DMS79 treated with DMSO at 0.1 percent for 48 hours (cell line): ENCODE data around the gene SERPINA9.
"Not testable (repeated sequence)": the region's sequence is repeated elsewhere in the genome, so short reads cannot be mapped to it uniquely, and the experiment has no call there.

Source experiments
- DNase-seq: peaks from one replicate; lab custom pipeline; 2025; lab: John Stamatoyannopoulos, UW

The SERPINA9 gene

GRCh38 chr14:94476023-94476422, at the start of gene SERPINA9:
SERPINA9 (minus strand) TSS chr14:94476197; CDS start chr14:94469840, 6,357 bp downstream.
- DNase-seq = no peak

- DNase-seq = no peak
Measured at GRCh38 chr14:94524093-94524492, 48.1 kb upstream of the SERPINA9 start.

- no peak for DNase-seq
Measured at GRCh38 chr14:94523265-94523664, 47.3 kb upstream of the SERPINA9 start.

- no peak for DNase-seq
Measured at GRCh38 chr14:94522115-94522724, 46.2 kb upstream of the SERPINA9 start.

GRCh38 chr14:94521375-94522114, 45.5 kb upstream of the SERPINA9 start:
- no peak for DNase-seq

- no peak for DNase-seq
Measured at GRCh38 chr14:94517641-94518257, 41.8 kb upstream of the SERPINA9 start.

- no peak for DNase-seq
Measured at GRCh38 chr14:94517248-94517640, 41.2 kb upstream of the SERPINA9 start.

GRCh38 chr14:94515856-94516255, 39.9 kb upstream of the SERPINA9 start:
- DNase-seq = no peak

- no peak for DNase-seq
Measured at GRCh38 chr14:94515426-94515825, 39.4 kb upstream of the SERPINA9 start.

- no peak for DNase-seq
Measured at GRCh38 chr14:94514351-94514750, 38.4 kb upstream of the SERPINA9 start.

- not testable (repeated sequence) for DNase-seq
Measured at GRCh38 chr14:94510481-94510880, 34.5 kb upstream of the SERPINA9 start.

- no peak for DNase-seq
Measured at GRCh38 chr14:94509356-94509755, 33.4 kb upstream of the SERPINA9 start, which contains the start of gene SERPINA12. SERPINA12 (minus strand) TSS chr14:94509469; CDS start chr14:94498397, 11,072 bp downstream.

GRCh38 chr14:94505641-94506040, 29.6 kb upstream of the SERPINA9 start:
- no peak for DNase-seq

GRCh38 chr14:94505206-94505605, 29.2 kb upstream of the SERPINA9 start:
- DNase-seq = no peak

GRCh38 chr14:94501588-94502516, 25.9 kb upstream of the SERPINA9 start:
- no peak for DNase-seq

GRCh38 chr14:94500264-94500663, 24.3 kb upstream of the SERPINA9 start:
- DNase-seq = no peak

- no peak for DNase-seq
Measured at GRCh38 chr14:94499673-94500072, 23.7 kb upstream of the SERPINA9 start.

GRCh38 chr14:94498215-94498614, 22.2 kb upstream of the SERPINA9 start:
- no peak for DNase-seq

GRCh38 chr14:94494085-94494484, 18.1 kb upstream of the SERPINA9 start:
- no peak for DNase-seq

GRCh38 chr14:94491511-94491910, 15.5 kb upstream of the SERPINA9 start:
- no peak for DNase-seq

- DNase-seq = no peak
Measured at GRCh38 chr14:94489336-94489735, 13.3 kb upstream of the SERPINA9 start.

GRCh38 chr14:94486883-94487282, 10.9 kb upstream of the SERPINA9 start:
- no peak for DNase-seq
